NCI-H2227 (cell line): ENCODE measurements around the gene IGFL4.
A peak's percentile ranks its signal among the peaks of the same experiment; 100 is the strongest.

Experiments used
- DNase-seq: peaks from one replicate; lab custom pipeline; 2025; ENCODE audit not compliant: unreplicated experiment; lab: John Stamatoyannopoulos, UW

The IGFL4 gene

DNA sequence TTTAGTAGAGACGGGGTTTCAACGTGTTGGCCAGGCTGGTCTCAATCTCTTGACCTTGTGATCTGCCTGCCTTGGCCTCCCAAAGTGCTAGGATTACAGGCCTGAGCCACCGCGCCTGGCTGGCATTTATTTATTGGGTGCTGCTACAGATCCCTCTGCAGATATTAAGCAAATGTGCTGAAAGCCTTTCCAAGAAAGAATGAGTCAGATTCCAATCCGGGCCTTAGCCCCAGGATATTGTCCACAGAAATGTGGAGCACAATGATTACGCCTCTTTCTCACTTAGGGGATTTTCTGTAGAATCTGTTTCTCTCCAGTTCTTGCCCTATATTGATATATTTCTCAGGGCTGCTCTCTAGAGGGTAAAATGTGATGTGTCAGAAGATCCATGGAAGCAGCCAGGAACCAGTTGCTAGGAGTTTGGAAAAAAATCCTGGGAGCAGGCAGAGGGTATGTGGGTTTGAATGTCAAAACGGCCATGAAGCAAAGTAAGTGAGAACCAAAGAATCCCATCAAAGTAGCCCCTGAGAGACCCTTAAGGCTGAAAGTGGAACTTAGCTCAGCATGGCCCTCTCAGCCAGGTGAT lies 24.8 kb upstream of the IGFL4 start:
- DNase-seq, result no peak

DNA sequence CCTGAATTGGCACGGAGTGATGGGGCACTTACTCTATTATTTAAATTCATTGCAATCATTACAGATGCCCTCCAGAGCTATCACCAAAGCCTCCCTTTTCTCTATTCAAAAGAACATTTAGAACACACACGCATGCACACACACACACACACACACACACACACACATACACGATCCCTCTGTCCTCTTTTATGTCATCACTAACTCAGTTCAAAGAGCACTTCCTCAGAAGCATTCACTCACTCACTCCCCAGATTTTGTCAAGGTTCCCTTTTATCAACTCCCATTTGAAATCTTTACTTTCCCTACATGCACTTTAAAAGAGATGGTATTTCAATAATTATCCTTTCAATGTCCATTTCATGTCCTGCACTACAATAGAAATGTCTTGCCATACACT lies 22.4 kb upstream of the IGFL4 start:
- DNase-seq, result no peak

DNA sequence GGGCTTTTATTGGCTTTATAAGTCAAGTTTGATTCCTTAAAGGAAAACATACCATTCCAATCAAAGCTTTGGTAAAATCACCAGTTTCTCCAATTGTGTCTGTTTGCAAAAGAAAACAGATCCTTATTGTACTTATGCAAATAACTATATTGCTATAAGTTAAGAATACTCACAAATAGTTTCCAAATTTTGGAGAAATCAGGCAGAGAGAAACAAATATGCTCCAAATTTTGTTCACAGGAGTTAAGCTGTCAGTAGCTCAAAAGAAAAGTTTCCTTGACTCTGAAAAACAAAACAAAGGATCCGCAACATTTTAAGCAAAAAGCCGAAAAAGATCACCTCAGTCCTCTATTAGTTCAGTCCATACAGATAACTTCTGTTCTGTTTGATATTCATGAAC lies 19.2 kb upstream of the IGFL4 start:
- no peak for DNase-seq

DNA sequence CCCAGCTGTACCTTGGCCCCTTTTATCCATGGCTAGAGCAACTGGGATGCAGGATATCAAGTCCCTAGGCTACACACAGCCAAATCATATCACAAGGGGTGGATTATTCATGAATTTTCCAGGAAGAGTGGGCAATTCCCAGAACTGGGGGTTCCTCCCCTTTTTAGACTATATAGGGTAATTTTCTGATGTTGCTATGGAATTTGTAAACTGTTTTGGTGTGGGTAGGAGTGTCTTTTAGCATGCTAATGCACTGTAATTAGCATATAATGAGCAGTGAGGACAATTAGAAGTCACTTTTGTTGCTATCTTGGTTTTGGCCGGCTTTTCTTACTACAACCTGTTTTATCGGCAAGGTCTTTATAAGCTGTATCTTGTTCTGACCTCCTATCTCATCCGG lies 18.0 kb upstream of the IGFL4 start:
- DNase-seq, result no peak

DNA sequence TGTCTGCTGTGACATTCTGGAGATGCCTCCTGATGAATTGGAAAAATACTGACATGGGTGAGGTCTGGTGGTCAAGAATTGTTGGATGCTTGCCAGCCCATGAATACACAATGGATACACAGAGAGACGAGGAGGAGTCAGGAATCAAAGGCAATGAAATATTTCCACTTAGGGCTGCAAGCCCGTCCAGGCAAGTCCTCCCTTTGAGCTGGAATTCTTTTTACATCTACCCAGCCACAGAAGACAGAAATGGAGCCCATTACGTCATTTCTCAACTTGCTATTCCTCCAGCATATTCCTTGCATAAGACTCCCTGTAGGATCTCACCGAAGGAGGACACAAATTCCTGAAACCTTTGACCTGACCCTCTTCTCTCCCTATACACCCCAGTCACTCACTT lies 15.7 kb upstream of the IGFL4 start:
- DNase-seq, result peak; percentile 17

DNA sequence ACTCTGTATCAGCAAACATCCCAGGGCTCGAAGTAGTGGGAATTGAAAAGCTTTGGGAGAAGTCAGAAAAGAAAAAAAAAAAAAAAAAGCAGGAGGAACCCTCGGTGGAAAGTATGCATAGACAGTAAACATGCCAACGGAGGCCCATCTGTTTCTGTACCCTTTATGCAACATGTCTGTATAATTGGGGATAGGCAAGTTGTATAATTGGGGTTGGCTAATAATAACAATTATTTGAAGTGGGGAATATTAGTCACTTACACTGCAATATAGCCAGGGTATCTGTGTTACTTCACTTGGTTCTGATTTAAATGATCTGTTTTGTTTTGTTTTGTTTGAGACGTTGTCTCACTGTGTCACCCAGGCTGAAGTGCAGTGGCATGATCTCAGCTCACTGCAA lies 12.1 kb upstream of the IGFL4 start:
- DNase-seq, result no peak

DNA sequence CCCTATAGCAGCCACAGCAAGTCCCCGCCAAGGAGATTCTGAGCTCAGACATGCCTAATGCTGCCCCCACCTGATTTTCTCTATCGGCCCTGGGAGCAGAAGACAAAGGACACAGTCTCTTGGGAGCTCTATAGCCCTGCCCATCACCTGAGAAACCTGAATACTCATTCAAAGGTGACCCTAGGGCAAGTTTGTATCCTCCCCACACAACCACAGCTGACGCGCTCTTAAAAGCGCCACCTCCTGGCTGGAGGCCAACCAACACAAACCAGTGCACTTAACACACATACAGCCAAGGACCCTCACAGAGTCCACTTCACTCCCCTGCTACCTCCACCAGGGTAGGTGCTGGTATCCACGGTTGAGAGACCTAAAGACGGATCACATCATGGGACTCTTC lies 8.8 kb upstream of the IGFL4 start:
- no peak for DNase-seq

DNA sequence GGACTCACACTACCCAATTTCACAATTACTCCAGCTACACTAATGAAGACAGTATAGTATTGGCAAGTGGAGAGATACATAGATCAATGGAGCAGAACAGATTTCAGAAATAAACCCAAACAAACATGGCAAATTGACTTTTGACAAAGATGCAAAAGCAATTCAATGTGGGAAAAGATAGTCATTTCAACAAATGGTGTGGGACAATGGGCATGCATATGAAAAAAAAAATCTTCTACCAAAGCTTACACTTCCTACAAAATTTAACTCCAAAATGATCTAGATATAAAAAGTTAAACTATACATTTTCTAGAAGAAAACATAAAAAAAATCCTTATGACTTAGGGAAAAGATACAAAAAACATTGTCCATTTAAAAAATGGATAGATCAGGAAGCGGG lies 2.7 kb upstream of the IGFL4 start:
- DNase-seq, result no peak

DNA sequence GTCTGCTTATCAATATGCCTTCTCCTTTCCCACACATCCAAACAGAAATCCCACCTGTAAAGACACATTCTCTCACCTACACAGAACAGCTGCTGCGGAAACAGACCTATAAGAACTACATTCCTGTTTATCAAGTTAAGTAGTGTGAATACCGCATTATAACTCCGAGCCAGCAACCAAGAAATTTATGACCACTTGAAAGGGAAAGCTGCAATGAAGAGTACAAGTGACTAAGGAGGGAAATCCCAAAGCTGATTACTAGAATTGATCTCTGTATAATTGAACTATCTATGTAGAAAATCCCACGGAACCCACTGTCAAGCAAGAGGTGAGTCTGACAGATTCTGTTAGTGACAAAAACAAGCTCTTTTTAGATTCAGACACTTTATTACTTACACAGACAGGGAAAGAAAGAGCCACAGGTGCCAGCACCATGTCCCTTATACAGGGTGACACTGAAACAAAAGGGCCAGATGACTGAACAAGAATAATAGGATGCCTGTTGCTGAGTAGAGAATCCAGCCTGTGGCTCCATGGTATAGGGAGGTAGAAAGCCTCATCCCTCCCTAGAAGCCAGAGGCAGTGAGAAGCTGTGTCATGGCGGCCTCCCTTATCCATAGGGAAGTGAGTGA lies 1.6 kb upstream of the IGFL4 start:
- no peak for DNase-seq

DNA sequence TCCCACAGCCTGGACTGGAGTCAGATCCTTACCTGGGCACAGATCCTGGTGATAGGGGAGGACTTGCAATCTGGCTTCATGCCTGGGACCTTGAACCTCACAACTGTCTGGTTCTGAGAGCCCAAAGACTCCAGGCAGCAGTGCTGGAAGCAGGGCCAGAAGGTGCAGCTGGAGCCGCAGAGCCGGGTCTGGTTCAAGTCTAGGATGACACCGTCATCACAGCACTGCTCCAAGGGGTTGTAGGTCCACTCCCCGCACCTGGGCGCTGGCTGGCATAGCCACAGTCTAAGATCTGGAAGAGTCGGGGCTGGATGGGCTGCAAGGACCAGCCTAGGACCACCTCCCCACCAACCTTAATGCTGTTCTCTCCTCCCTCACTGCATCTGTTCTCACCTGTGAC lies 677 bp downstream of the IGFL4 start:
- DNase-seq, result no peak

DNA sequence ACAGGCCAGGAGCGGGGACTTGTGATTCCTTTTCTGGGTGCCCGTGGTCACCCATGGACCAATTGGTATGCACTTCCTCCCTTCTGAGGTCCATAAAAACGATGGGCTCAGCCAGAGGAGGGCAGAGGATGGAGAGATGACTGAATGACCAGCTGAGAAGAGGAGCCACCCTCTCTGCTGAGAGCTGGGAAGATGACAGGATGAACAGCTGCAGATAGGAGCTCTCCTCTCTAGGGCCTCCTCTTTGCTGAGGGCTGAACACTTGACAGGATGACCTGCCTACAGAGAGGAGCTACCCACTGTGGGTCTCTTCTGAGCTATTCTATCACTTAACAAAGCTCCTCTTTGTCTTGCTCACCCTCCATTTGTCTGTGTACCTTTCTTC lies 4.1 kb downstream of the IGFL4 start:
- DNase-seq, result no peak

DNA sequence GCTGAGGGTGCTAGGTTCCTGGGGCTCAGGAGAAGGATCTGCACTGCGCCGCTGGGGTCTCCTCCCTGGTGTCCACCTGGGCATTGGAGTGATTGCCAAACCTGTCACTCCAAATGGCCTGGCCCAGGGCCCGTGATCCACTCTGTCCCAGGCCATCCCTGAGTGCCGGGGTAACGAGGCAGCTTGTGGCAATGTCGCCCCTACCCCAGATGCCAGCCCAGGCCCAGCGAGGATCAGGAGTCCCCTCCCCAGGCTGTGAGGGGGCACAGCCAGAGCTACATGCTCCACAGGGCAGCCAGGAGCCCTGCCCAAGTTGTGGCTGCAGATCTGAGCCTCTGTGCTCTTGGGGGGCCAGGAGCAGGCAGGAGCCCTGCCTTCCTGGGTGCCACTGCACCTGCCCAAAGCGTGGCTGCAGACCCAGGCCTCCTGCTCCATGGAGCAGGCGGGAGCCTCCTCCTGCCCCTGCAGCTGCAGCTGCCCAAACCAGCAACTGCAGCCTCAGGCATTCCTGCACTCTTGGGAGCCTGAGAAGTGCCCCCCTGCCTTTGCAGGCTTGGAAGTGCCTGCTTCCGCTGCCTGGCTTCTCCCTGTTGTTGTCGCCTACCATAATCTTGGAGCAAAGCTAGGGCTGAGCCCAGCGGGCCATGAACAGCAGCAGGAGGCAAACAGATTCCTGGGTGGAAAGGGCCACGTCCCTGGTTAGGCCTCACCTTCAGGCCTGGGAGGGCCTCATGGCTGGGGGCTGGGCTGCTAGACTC lies 4.6 kb downstream of the IGFL4 start:
- no peak for DNase-seq

DNA sequence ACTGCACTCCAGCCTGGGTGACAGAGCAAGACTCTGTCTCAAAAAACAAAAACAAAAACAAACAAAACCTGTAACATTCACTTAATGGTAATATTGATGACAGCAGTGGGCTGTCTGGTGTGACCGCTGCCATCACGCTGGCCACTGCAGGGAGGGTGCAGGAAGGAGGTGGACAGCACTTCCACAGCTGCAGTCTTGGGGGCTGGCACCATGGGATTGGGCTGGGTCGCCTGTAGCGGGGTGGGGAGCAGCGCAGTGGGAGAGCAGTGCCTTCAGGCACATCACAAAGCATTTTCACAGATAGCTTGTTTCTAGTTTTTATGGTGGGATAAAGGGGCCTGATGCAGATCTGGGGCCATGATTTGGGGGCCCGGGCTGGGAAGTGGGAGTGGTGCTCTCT lies 5.3 kb downstream of the IGFL4 start:
- no peak for DNase-seq

DNA sequence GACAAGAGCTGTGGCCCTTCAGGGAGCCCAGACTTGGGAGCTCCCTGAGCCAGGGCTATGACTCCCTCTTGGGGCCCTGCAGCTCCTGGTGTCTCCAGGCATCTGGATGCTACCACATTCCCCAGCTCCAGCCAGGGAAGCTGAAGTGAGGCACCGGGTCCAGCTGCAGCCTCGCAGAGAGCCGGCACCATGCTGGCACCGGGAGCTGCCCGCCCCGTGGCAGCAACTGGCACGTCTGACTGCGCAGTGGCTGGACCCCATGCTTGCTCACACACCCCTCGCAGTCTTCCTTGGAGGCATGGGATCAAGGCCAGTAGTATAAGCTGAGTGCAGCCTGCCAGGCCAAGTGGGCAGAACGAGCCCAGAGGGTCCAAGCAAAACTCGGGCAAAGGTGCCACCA lies 7.4 kb downstream of the IGFL4 start:
- no peak for DNase-seq

DNA sequence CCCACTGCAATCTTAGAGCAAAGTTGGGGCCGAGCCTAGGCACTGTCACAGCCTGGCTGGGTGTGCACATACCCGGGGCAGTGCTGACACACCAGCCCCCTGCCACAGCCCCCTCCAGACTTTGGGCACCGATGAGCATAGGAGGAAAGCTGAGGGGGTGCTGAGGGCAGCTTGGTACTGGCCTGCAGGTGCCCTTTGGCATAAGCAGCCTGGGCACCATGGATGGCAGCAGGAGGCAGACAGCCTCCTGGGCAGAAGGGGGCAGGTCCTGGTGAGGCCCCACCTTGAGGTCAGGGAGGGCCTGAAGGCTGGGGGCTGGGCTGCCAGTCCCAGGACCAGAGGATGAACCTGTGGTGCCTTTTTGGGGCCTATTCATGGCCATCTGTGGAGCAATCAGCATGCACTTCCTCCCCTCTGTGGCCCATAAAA lies 8.2 kb downstream of the IGFL4 start:
- no peak for DNase-seq

DNA sequence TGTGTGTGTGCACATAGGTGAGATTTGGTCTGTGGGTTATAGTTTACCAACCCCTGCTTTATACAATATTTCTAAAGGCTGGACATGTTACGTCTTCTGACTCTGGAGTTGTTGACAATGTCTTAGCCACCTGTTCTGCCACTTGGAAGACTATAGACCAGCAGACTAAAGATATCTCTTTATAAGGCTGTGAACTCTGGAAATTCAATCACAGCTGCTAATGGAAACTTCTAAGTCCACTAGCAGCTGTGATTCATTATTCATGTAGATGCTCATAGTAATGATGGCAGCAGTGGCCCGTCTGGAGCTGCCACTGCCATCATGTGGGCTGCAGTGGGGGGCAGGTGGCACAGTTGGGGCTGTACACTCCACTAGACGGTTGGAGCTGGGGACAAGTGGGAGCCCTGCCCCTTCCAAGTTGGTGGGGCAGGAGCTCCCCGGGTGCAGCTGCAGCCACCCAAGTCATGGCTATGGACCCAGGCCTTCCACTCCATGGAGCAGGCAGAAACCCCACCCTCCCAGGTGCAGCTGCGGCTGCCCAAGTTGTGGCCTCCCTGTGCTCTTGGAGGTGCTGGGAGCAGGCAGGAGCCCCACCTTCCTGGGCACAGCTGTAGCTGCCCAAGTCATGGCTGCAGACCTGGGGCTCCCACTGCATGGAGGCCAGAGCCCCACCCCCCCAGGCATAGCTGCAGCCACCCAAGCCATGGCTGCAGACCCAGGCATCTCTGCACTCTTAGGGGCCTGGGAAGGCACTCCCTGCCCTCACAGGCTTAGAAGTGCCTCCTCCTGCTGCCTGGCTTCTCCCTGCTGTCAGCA lies 8.8 kb downstream of the IGFL4 start:
- DNase-seq, result no peak

DNA sequence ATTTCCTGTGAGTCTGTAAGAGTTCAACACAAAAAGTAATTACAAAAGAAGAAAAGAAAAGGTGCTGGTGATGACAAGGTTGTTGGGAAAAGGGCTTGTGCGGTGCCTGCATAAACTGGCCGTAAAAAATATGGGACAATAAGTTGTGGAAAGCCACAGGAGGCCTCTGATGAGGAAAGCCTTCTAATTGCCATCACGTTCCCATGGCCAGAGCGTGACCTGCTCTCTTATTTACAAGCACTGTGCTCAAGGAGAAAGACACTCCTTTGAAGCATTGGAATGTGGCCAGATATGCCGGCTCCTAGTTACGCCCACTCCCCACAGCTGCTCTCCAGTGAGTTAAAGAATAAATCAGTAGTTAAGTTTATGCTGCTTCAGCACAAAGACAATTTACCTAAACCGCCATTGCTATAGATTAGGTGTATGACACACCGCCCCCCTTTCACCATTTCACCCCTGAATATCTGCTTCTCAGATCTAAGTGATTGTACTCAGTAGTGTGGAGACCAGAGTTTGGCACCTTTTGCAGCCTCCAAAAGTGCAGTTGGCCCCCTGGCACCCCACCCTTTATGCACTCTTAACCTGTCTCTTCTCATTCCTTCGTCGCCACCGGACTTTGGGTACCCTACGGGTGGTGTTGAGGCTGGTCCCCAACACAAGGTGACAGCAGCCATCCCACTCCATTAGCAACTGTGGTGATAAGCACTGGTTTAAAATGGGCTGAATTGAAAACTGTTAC lies 9.8 kb downstream of the IGFL4 start:
- DNase-seq, result no peak

DNA sequence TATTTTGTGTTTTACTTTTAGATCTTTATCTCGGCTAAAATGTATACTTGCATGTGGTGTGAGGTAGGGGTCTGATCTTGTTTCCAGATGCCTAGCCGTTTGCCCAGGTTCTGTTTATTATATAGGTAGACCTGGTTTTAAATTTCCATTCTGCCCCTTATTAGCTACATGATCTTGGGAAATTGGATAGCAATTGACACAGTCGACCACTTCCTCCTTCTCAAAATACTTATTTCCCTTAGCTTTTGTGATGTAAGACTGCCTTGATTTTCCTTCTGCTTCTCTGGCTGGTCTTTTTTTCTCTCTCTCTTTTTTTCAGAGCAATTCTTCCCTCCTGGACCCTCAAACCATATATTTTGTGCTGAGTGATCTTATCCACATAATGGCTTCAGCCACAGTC lies 15.0 kb downstream of the IGFL4 start:
- no peak for DNase-seq

DNA sequence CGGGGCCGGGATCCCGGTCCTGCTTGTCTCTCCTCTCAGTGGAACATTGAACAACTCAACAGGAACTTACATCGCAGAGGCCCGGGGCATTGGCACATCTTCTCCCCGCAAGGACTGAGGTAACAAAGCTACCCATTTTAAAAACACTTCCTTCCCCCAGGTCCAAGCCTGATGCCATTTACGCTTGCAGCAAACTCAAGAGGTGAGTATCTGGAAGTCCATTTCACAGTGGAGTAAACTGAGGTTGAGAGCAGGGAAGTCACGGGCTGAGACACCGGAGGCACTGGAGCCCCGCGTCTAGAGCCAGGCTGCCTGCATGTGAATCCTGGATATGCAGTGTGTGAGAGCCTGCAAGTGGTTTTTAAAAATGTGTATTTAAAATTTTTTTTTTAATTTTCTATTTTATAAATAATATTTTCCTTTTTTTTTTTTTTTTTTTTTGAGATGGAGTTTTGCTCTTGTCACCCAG lies 17.5 kb downstream of the IGFL4 start:
- no peak for DNase-seq

DNA sequence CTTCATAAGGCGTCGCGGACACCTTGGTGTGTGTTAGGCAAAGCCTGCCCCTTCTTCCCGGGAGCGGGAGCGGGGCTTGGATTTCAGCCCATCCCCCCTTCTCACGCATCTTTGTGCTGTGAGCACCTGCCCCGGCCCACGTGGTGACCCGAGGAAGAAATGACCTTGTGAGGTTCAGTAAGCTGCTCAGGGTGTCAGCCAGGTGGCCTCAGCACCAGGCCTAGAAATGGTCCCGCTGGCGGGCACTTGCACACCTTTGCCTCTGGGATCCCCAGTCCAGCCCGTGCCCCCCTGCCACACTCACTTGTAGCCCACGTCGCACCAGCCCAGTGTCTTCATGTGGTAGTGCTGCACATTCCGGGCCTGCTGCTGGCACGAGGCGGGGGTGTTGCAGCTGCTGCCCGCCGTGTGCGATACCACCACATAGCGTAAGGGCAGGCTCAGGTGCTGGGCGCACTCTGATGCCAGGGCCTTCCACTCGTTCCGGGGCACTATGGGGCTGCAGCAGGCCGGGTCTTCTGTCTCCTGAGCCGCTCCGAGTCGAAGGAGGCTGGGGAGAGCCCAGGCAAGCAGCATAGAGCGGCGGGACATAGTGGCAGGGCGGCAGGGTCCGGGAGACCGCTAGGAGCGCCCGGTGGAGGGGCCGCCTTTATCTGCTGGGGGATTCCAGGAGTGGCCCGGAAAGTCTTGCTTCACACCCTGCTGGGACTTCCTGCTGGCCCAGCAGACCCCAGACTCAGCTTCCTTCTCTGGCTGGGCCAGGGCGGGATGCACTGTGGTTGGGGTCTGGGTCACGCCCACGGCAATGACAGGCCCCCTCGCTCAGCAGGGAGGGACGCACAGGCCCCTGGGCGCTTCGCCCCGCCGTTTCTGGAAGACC lies 18.1 kb downstream of the IGFL4 start, which contains the start of gene PGLYRP1:
Gene PGLYRP1 (minus strand): TSS at position 623 of the 880 bp plus-strand sequence. CDS start 32 bp downstream, at position 591.
- DNase-seq, result no peak
